Peyer's patch (tissue), 4 donors: Measurements from ENCODE around the gene ADAMTS14. TPM values are rescaled to one million over a fixed set of nuclear protein-coding genes. Genes with fewer than 3 reads are reported as not detected.

ENCODE experiments used
- DNase-seq, 3 donors: peaks; one replicate each; pipeline ENCODE4 v3.0.0-alpha.2; 2017 to 2019
- H3K27ac ChIP-seq, 4 donors: fragments of 200-600 bp; sonication (generic); one replicate each; pipeline ENCODE4 v1.5.1; 2016 to 2019
- H3K27me3 ChIP-seq, 2 donors: fragments of 200-600 bp; sonication (generic); one replicate each; pipeline ENCODE4 v1.5.1; 2019
- H3K36me3 ChIP-seq, 3 donors: fragments of 200-600 bp; sonication (generic); one replicate each; pipeline ENCODE4 v1.5.1; 2016 to 2019
- H3K4me1 ChIP-seq, 4 donors: fragments of 200-600 bp; sonication (generic); one replicate each; pipeline ENCODE4 v1.5.1; 2016 to 2019
- H3K4me3 ChIP-seq, 4 donors: fragments of 200-600 bp; sonication (generic); 1 replicate in 3 of 4; 2 replicates in 1 of 4; pipeline ENCODE4 v1.5.1; 2016 to 2019; ENCODE audit warnings: mild to moderate bottlenecking in 1 of 4
- H3K9me3 ChIP-seq, 4 donors: fragments of 200-600 bp; sonication (generic); one replicate each; pipeline ENCODE4 v1.5.1; 2016 to 2019; ENCODE audit warnings: mild to moderate bottlenecking in 1 of 4
- POLR2A ChIP-seq, 2 donors: fragments of 450-650 bp; IDR thresholded peaks; one replicate each; pipeline ENCODE4 v1.5.1; 2017; ENCODE audit warnings: antibody characterized with exemption in 2 of 2, mild to moderate bottlenecking in 2 of 2, moderate library complexity in 2 of 2
- total RNA-seq, 4 donors: library from RNA; depleted of rRNA; stranded (reverse); fragments of >200 nt; gene quantifications; one replicate each; pipeline ENCODE4 v1.1.0, GENCODE V29; 2016
- TF ChIP-seq, protein P1 (sequence below), 6 experiments: fragments of 450-650 bp in 4 of 6; fragments of 200-600 bp in 2 of 6; sonication (generic) in 1 of 6; IDR thresholded peaks; one replicate each; pipeline ENCODE4 v1.5.1; 2017 to 2019; ENCODE audit warnings: antibody characterized with exemption in 6 of 6, mild to moderate bottlenecking in 3 of 6, moderate library complexity in 1 of 6

ADAMTS14 gene
- total RNA-seq, 4 donors from 2014 or later: 2.3 to 10.7 (median 4.2) TPM

DNA sequence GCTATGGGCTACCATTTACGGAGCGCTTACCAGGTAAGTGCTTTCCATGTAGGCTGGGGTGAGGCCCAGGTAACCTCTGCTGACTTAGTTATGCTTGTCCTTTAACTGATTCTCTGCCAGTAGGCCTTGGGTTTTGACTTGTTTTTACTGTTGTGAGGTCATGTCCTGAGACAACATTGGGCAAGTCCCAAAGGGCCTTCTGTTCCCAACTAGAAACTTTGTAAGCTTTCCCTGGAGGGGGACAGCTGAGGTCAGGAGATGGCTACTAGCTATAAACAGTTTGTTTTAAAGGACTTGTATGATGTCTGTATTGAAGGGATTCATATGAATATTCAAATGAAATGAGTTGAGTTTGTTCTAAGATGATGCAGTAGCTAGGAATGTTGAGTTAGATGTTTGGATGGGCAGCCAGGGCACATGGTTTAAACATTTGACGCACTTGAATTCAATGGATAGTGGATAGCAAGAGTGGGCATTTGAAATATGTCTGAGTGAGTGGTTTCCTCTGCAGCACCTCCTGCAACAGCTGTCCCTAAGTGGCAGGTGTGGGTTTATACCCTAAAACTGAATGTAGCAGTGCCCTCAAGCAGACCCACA, 133.4 kb downstream of the ADAMTS14 start:
- Histone ChIP-seq H3K9me3 (no peaks in the 10 kb centered on the region), H3K4me3 (no peak overlapping the region), H3K27ac (no peak overlapping the region), H3K4me1 (no peaks in the 10 kb centered on the region), H3K36me3 (no peaks in the 10 kb centered on the region), H3K27me3 (no peaks in the 10 kb centered on the region)
- no peak for TF ChIP-seq POLR2A (IDR thresholded peaks at IDR 0.05)
- TF ChIP-seq, protein P1, sequence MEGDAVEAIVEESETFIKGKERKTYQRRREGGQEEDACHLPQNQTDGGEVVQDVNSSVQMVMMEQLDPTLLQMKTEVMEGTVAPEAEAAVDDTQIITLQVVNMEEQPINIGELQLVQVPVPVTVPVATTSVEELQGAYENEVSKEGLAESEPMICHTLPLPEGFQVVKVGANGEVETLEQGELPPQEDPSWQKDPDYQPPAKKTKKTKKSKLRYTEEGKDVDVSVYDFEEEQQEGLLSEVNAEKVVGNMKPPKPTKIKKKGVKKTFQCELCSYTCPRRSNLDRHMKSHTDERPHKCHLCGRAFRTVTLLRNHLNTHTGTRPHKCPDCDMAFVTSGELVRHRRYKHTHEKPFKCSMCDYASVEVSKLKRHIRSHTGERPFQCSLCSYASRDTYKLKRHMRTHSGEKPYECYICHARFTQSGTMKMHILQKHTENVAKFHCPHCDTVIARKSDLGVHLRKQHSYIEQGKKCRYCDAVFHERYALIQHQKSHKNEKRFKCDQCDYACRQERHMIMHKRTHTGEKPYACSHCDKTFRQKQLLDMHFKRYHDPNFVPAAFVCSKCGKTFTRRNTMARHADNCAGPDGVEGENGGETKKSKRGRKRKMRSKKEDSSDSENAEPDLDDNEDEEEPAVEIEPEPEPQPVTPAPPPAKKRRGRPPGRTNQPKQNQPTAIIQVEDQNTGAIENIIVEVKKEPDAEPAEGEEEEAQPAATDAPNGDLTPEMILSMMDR (IDR thresholded peaks at IDR 0.05): no peak
- DNase-seq: no peak

DNA sequence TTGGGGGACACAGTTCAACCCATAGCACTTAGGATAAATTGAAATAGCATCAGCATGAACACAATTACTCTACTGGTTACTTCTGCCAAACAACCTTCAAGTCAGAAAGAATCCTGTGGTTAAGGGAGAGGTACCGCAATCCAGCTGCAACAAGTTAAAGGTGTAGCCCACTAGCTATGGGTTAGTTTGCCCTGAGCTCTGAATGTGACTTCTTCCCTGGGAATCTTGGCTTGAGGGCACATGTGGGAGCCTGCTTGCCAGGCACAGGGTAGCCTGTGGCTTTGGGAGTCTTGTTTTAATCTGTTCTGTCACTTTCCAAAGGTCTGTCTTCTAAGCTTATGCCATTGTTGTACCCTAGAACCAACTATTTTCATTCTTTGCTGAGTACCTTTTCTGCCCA, 134.5 kb downstream of the ADAMTS14 start:
- Histone ChIP-seq H3K9me3 (no peaks in the 10 kb centered on the region), H3K27me3 (no peaks in the 10 kb centered on the region), H3K4me1 (no peaks in the 10 kb centered on the region), H3K27ac (no peak overlapping the region), H3K4me3 (no peak overlapping the region), H3K36me3 (no peaks in the 10 kb centered on the region)
- DNase-seq: no peak
- no peak for TF ChIP-seq POLR2A (IDR thresholded peaks at IDR 0.05)
- TF ChIP-seq, protein P1 (IDR thresholded peaks at IDR 0.05): no peak

DNA sequence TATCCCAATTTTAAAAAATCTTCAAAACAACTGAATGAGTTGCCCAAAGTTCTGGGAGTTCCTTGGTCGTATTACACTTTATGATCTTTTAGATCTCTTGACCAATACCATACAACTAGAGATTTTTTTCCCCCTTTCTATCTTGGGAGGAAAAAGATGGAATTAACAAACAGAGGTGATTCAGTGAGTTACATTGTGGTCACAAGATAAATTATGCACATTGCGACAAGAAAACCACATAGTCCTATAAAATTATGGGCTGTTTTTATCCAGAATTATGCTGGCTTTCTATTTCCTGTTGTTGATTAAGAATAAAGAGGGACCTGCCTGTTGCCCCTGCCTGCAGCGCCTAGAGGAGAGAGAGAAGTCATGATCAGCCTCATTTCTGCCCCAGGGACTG, 135.2 kb downstream of the ADAMTS14 start:
- H3K9me3 ChIP-seq: no peaks in the 10 kb centered on the region
- no peak overlapping the region for H3K27ac ChIP-seq
- H3K36me3 ChIP-seq: no peaks in the 10 kb centered on the region
- no peak for TF ChIP-seq POLR2A (IDR thresholded peaks at IDR 0.05)
- TF ChIP-seq, protein P1 (IDR thresholded peaks at IDR 0.05): no peak
- no peak for DNase-seq
- H3K4me1 ChIP-seq: no peaks in the 10 kb centered on the region
- no peak overlapping the region for H3K4me3 ChIP-seq
- no peaks in the 10 kb centered on the region for H3K27me3 ChIP-seq

DNA sequence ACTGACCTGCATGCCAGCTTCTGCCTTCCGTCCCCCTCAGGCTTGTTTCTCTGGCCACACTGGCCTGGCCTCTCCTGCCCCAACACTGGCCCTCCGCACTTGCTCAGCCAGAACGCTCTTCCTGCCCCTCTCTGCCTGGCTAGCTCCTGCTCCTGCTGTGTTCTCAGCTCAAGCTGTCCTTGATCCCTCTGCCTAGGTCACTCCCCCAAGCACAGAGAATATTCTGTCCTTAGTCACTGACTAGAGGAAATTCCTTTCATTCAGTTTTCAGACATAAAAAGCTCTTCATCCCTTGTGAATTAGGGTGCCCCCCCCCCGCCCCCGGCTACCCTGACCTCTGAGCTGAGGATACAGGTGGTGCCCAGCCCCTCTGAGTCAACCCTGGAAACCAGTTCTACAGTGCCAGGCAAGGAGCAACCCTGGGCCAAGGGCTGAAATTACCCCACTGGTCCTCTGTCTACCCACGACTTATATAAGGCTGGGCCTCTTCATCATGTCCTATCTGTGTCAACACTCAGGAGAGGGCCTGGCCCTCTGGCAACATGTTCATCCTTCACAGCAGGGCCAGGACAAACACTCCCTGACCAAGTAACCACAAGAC, 136.8 kb downstream of the ADAMTS14 start:
- no peak for DNase-seq
- no peaks in the 10 kb centered on the region for H3K4me1 ChIP-seq
- H3K4me3 ChIP-seq: no peak overlapping the region
- no peak overlapping the region for H3K27ac ChIP-seq
- no peaks in the 10 kb centered on the region for H3K36me3 ChIP-seq
- H3K27me3 ChIP-seq: no peaks in the 10 kb centered on the region
- TF ChIP-seq POLR2A (IDR thresholded peaks at IDR 0.05): no peak
- TF ChIP-seq, protein P1 (IDR thresholded peaks at IDR 0.05): no peak
- H3K9me3 ChIP-seq: no peaks in the 10 kb centered on the region

DNA sequence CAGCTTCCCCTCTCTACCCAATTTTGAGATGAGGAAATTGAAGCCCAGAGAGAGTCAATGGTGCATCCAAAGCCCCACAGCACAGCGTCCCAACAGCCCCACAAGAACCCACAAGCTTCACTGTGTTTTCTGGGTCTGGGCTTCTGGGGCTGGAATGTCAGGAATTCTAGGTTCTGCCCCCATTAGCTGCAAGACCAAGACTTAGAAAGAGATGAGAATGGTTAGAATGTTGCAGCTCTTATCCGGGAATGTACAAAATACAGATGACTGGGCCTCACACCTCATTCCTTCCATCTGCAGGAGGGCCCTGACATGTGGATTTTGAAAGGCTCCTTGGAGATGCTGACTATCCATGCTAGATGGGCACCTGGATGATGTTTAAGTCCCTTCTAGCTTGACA, 137.4 kb downstream of the ADAMTS14 start:
- no peaks in the 10 kb centered on the region for H3K9me3 ChIP-seq
- H3K27ac ChIP-seq: no peak overlapping the region
- DNase-seq: no peak
- no peaks in the 10 kb centered on the region for H3K36me3 ChIP-seq
- H3K27me3 ChIP-seq: no peaks in the 10 kb centered on the region
- TF ChIP-seq, protein P1 (IDR thresholded peaks at IDR 0.05): no peak
- no peak for TF ChIP-seq POLR2A (IDR thresholded peaks at IDR 0.05)
- no peaks in the 10 kb centered on the region for H3K4me1 ChIP-seq
- H3K4me3 ChIP-seq: no peak overlapping the region
